ENCODE measurements around the gene GPR176.

The GPR176 gene

GRCh38 chr15:39888243-39888642 lies 31.8 kb downstream of the GPR176 start:
- no peak for DNase-seq

GRCh38 chr15:39887832-39888231 lies 32.2 kb downstream of the GPR176 start:
- DNase-seq, result no peak

- peak; percentile 9 for DNase-seq
Measured at GRCh38 chr15:39887211-39887610, 32.9 kb downstream of the GPR176 start.

- no peak for DNase-seq
Measured at GRCh38 chr15:39886418-39886817, 33.6 kb downstream of the GPR176 start.

GRCh38 chr15:39885099-39885777 lies 34.8 kb downstream of the GPR176 start:
- peak; percentile 13 for DNase-seq

GRCh38 chr15:39884351-39884750 lies 35.7 kb downstream of the GPR176 start:
- no peak for DNase-seq

GRCh38 chr15:39882602-39883001 lies 37.5 kb downstream of the GPR176 start:
- DNase-seq, result no peak

- no peak for DNase-seq
Measured at GRCh38 chr15:39881790-39882189, 38.3 kb downstream of the GPR176 start.

- no peak for DNase-seq
Measured at GRCh38 chr15:39880718-39881387, 39.2 kb downstream of the GPR176 start.

GRCh38 chr15:39878406-39878785 lies 41.7 kb downstream of the GPR176 start:
- DNase-seq, result no peak

- peak; percentile 30 for DNase-seq
Measured at GRCh38 chr15:39874890-39875549, 45.0 kb downstream of the GPR176 start.

GRCh38 chr15:39873978-39874377 lies 46.1 kb downstream of the GPR176 start:
- DNase-seq, result no peak

- DNase-seq, result no peak
Measured at GRCh38 chr15:39870537-39870936, 49.5 kb downstream of the GPR176 start.

- no peak for DNase-seq
Measured at GRCh38 chr15:39869858-39870515, 50.1 kb downstream of the GPR176 start.

- peak; percentile 19 for DNase-seq
Measured at GRCh38 chr15:39869254-39869653, 50.8 kb downstream of the GPR176 start.

- no peak for DNase-seq
Measured at GRCh38 chr15:39868396-39868795, 51.7 kb downstream of the GPR176 start.

- no peak for DNase-seq
Measured at GRCh38 chr15:39864116-39864515, 56.0 kb downstream of the GPR176 start.

- no peak for DNase-seq
Measured at GRCh38 chr15:39860871-39861270, 59.2 kb downstream of the GPR176 start.

- DNase-seq, result no peak
Measured at GRCh38 chr15:39860200-39860599, 59.9 kb downstream of the GPR176 start.

GRCh38 chr15:39859636-39860035 lies 60.4 kb downstream of the GPR176 start:
- no peak for DNase-seq

GRCh38 chr15:39857132-39857531 lies 62.9 kb downstream of the GPR176 start:
- no peak for DNase-seq

- DNase-seq, result no peak
Measured at GRCh38 chr15:39856357-39856756, 63.7 kb downstream of the GPR176 start.

- DNase-seq, result no peak
Measured at GRCh38 chr15:39855400-39855799, 64.7 kb downstream of the GPR176 start.

- DNase-seq, result no peak
Measured at GRCh38 chr15:39854161-39854560, 65.9 kb downstream of the GPR176 start.
